Neural progenitor cell (in vitro differentiated cells): Measurements from ENCODE around the gene GJB6. TPM values are rescaled to one million over a fixed set of nuclear protein-coding genes. Genes with fewer than 3 reads are reported as not detected.

Experiments used
- DNase-seq: peaks from one replicate; pipeline ENCODE4 v3.0.0-alpha.2; 2016; ENCODE audit warnings: low spot score
- H2AFZ ChIP-seq: fragments of 200-600 bp; sonication (generic); replicated peaks from 2 replicates; pipeline ENCODE4 v1.6.1; 2016; ENCODE audit warnings: antibody characterized with exemption
- H3F3A ChIP-seq: fragments of 200-600 bp; sonication (generic); 2 replicates; pipeline ENCODE4 v1.6.1; 2016; ENCODE audit warnings: antibody characterized with exemption, low read depth
- H3K27ac ChIP-seq: fragments of 200-600 bp; sonication (generic); 2 replicates; pipeline ENCODE4 v1.5.1; 2016; ENCODE audit warnings: mild to moderate bottlenecking
- H3K27me3 ChIP-seq: fragments of 200-600 bp; sonication (generic); 2 replicates; pipeline ENCODE4 v1.6.1; 2016; ENCODE audit warnings: mild to moderate bottlenecking, moderate library complexity
- H3K36me3 ChIP-seq: fragments of 200-600 bp; sonication (generic); 2 replicates; pipeline ENCODE4 v1.5.1; 2016
- H3K4me1 ChIP-seq: fragments of 200-600 bp; sonication (generic); 2 replicates; pipeline ENCODE4 v1.6.1; 2016; ENCODE audit warnings: mixed run types
- H3K4me2 ChIP-seq: fragments of 200-600 bp; sonication (generic); 2 replicates; pipeline ENCODE4 v1.6.1; 2016
- H3K4me3 ChIP-seq: fragments of 200-600 bp; sonication (generic); 2 replicates; pipeline ENCODE4 v1.5.1; 2016
- H3K79me2 ChIP-seq: fragments of 200-600 bp; sonication (generic); 2 replicates; pipeline ENCODE4 v1.6.1; 2016; ENCODE audit warnings: low read depth
- H3K9ac ChIP-seq: fragments of 200-600 bp; sonication (generic); 2 replicates; pipeline ENCODE4 v1.6.1; 2016
- H3K9me3 ChIP-seq: fragments of 200-600 bp; sonication (generic); 2 replicates; pipeline ENCODE4 v1.5.1; 2016; ENCODE audit warnings: low read depth
- H4K20me1 ChIP-seq: fragments of 200-600 bp; sonication (generic); 2 replicates; pipeline ENCODE4 v1.6.1; 2016; ENCODE audit warnings: low read depth
- H3K27ac Mint-ChIP-seq: 3 replicates; pipeline ENCODE4 v1.8.0; 2021; ENCODE audit warnings: mixed read lengths
- H3K27me3 Mint-ChIP-seq: 2 replicates; pipeline ENCODE4 v1.8.0; 2022; ENCODE audit warnings: low read depth, mild to moderate bottlenecking, inconsistent platforms, moderate library complexity, mixed read lengths; ENCODE audit not compliant: insufficient read depth
- H3K36me3 Mint-ChIP-seq: 3 replicates; pipeline ENCODE4 v1.8.0; 2021; ENCODE audit warnings: mixed read lengths
- H3K4me1 Mint-ChIP-seq: 3 replicates; pipeline ENCODE4 v1.8.0; 2021; ENCODE audit warnings: mixed read lengths
- H3K4me3 Mint-ChIP-seq: 3 replicates; pipeline ENCODE4 v1.8.0; 2021; ENCODE audit warnings: mild to moderate bottlenecking, moderate library complexity, mixed read lengths
- H3K9me3 Mint-ChIP-seq: 3 replicates; pipeline ENCODE4 v1.8.0; 2020; ENCODE audit warnings: mixed read lengths
- EZH2 ChIP-seq: fragments of 200-600 bp; sonication (generic); IDR thresholded peaks from 2 replicates; pipeline ENCODE4 v1.6.1; 2017; ENCODE audit warnings: antibody characterized with exemption, mild to moderate bottlenecking, moderate library complexity
- EZH2phosphoT487 ChIP-seq: fragments of 200-600 bp; sonication (generic); IDR thresholded peaks from 2 replicates; pipeline ENCODE4 v1.6.1; 2017; ENCODE audit warnings: antibody characterized with exemption
- total RNA-seq: library from RNA; depleted of rRNA; stranded (reverse); fragments of >200 nt; gene quantifications from 2 replicates; pipeline ENCODE4 v1.2.3, GENCODE V29; 2015; ENCODE audit warnings: low replicate concordance
- TF ChIP-seq, protein P1 (sequence below): fragments of 200-600 bp; sonication (generic); IDR thresholded peaks from 2 replicates; pipeline ENCODE4 v1.5.1; 2017; ENCODE audit warnings: antibody characterized with exemption, mild to moderate bottlenecking

The GJB6 gene
- total RNA-seq, 1 donor from 2014 or later: not detected

DNA sequence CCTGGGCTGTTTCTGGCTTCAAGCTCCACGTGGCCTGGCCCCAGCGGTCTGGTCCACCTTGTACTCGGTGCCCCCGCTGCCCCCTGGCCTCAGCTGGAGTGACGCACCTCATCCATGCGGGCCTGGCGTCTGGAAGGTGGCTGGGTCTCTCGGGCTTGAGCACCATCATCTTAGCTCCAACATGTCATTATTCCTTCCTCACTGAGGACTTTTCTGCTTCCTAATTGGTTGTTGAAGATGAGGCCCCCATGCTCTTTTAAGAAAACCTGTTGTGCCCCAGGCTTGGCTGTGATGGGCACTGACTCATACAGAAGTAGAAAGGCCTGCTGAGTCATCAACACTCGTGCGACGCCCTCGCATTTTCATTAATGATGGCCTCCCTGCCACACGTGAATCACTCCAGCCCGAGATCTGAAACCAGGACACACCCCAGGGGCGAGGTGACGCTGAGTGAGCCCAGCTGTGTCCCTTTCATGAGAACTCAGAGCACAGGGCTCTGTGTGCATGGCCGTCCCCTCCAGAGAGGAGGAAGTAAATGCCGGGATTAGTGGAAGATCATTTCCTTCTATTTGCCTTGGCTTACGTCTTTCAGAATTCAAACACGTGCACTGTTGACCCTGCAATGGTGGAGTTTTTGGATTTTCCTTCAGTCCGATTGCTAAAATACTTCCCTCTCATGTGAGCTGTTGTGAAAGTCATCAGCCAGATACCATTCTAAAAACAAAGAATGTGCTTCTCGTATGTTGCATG is 57.3 kb downstream of the GJB6 start:
- Histone ChIP-seq H3K4me3 (no peak overlapping the region), H3K4me2 (no peak overlapping the region), H3K9ac (no peak overlapping the region), H4K20me1 (no peaks in the 10 kb centered on the region), H3K36me3 (no peaks in the 10 kb centered on the region), H3K79me2 (no peaks in the 10 kb centered on the region), H3K27me3 (no peaks in the 10 kb centered on the region), H3K9me3 (no peaks in the 10 kb centered on the region), H2AFZ (no peak overlapping the region), H3K27ac (no peak overlapping the region), H3K4me1 (peaks cover 8% of the 10 kb centered on the region), H3F3A (no peaks in the 10 kb centered on the region)
- H3K4me1 Mint-ChIP-seq: peaks cover 37% of the 10 kb centered on the region
- TF ChIP-seq EZH2phosphoT487 (no peak), EZH2 (no peak)
- TF ChIP-seq, protein P1, sequence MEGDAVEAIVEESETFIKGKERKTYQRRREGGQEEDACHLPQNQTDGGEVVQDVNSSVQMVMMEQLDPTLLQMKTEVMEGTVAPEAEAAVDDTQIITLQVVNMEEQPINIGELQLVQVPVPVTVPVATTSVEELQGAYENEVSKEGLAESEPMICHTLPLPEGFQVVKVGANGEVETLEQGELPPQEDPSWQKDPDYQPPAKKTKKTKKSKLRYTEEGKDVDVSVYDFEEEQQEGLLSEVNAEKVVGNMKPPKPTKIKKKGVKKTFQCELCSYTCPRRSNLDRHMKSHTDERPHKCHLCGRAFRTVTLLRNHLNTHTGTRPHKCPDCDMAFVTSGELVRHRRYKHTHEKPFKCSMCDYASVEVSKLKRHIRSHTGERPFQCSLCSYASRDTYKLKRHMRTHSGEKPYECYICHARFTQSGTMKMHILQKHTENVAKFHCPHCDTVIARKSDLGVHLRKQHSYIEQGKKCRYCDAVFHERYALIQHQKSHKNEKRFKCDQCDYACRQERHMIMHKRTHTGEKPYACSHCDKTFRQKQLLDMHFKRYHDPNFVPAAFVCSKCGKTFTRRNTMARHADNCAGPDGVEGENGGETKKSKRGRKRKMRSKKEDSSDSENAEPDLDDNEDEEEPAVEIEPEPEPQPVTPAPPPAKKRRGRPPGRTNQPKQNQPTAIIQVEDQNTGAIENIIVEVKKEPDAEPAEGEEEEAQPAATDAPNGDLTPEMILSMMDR: no peak
- no peaks in the 10 kb centered on the region for H3K9me3 Mint-ChIP-seq
- H3K4me3 Mint-ChIP-seq: no peak overlapping the region
- H3K27me3 Mint-ChIP-seq: peaks cover 16% of the 10 kb centered on the region
- DNase-seq: no peak
- H3K27ac Mint-ChIP-seq: no peak overlapping the region
- no peaks in the 10 kb centered on the region for H3K36me3 Mint-ChIP-seq

DNA sequence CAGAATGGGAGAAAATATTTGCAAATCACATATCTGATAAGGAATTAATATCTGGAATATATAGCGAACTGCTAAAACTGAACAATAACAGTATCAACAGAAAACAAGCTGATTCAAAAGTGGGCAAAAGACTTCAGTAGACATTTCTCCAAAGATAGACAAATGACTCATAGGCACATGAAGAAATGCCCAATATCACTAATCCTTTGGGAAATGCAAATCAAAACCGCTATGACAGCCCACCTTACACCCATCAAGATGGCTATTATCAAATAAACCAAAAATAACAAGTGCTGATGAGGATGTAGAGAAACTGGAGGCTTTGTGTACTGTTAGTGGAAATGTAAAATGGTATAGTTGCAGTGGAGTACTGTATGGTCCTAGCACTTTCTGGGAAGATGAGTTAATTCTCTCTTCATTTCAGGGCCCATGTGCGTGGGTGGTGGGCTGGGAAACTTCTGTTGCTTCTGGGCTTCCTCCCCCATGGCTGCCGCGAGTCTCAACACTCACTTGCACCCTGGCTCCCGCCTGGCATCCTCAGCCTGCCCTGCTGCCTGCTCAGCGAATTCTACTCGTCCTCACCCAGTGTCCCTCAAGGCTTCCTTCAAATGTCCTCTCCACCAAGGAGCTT is 58.9 kb downstream of the GJB6 start:
- Mint-ChIP-seq H3K36me3 (peaks cover 1% of the 10 kb centered on the region), H3K27me3 (peaks cover 16% of the 10 kb centered on the region), H3K9me3 (peaks cover 2% of the 10 kb centered on the region), H3K4me3 (no peak overlapping the region), H3K4me1 (peaks cover 37% of the 10 kb centered on the region), H3K27ac (no peak overlapping the region)
- Histone ChIP-seq H3K27ac (no peak overlapping the region), H3K9me3 (no peaks in the 10 kb centered on the region), H3K27me3 (no peaks in the 10 kb centered on the region), H3K4me1 (peaks cover 8% of the 10 kb centered on the region), H3F3A (no peaks in the 10 kb centered on the region), H3K4me3 (no peak overlapping the region), H4K20me1 (no peaks in the 10 kb centered on the region), H3K9ac (no peak overlapping the region), H3K79me2 (no peaks in the 10 kb centered on the region), H2AFZ (no peak overlapping the region), H3K4me2 (no peak overlapping the region), H3K36me3 (no peaks in the 10 kb centered on the region)
- no peak for DNase-seq
- no peak for TF ChIP-seq EZH2phosphoT487
- TF ChIP-seq EZH2: no peak
- TF ChIP-seq, protein P1: no peak

Other genes with a start within 250 kb of the GJB6 start
- gene GJA3, start 71.3 kb downstream of the GJB6 start, total RNA-seq: 0.17 and 0.53 TPM in 2 replicates
- not detected in 2 replicates for gene GJB2, start 39.4 kb downstream of the GJB6 start, total RNA-seq